PC-9 (cell line): ENCODE data around the gene MARCHF6. TPM values are rescaled to one million over a fixed set of nuclear protein-coding genes. Genes with fewer than 3 reads are reported as not detected.

Experiments
- BruUV-seq: library from RNA; stranded (reverse); fragments of 400-500 nt; replicated peaks from 2 replicates; lab custom pipeline; 2021; lab: Mats Ljungman, UMichigan
- CTCF ChIA-PET: fragments of 300-600 bp; sonication (Branson Sonifier 250); formaldehyde crosslinking; loops from one replicate; lab custom pipeline; 2022; ENCODE audit warnings: antibody characterized with exemption; lab: Charles Lee
- POLR2A ChIA-PET: fragments of 300-600 bp; sonication (Branson Sonifier 250); formaldehyde crosslinking; loops from one replicate; lab custom pipeline; 2022; ENCODE audit warnings: antibody characterized with exemption; ENCODE audit not compliant: unreplicated experiment; lab: Charles Lee
- DNase-seq, 2 experiments: peaks; one replicate each; pipeline versions ENCODE4 v3.0.0 to v3.0.0-alpha.2; 2015 to 2022; ENCODE audit warnings: mixed read lengths in 1 of 2
- H2AFZ ChIP-seq: fragments of 200-600 bp; sonication (generic); 2 replicates; pipeline ENCODE4 v1.8.1; 2017; ENCODE audit warnings: antibody characterized with exemption
- H3F3A ChIP-seq: fragments of 200-600 bp; sonication (generic); 2 replicates; pipeline ENCODE4 v1.8.1; 2017; ENCODE audit warnings: antibody characterized with exemption, mild to moderate bottlenecking, low read depth; ENCODE audit not compliant: insufficient read depth
- H3K27ac ChIP-seq: fragments of 200-600 bp; sonication (generic); 2 replicates; pipeline ENCODE4 v1.6.1; 2016; ENCODE audit warnings: mixed run types
- H3K27me3 ChIP-seq: fragments of 200-600 bp; sonication (generic); 2 replicates; pipeline ENCODE4 v1.6.1; 2016; ENCODE audit warnings: low read depth, mixed run types; ENCODE audit not compliant: insufficient read depth
- H3K36me3 ChIP-seq: fragments of 200-600 bp; sonication (generic); 2 replicates; pipeline ENCODE4 v1.6.1; 2016; ENCODE audit warnings: low read depth, mixed run types
- H3K4me1 ChIP-seq: fragments of 200-600 bp; sonication (generic); replicated peaks from 2 replicates; pipeline ENCODE4 v1.6.1; 2016; ENCODE audit warnings: mixed run types; ENCODE audit not compliant: insufficient read depth
- H3K4me2 ChIP-seq: fragments of 200-600 bp; sonication (generic); 2 replicates; pipeline ENCODE4 v1.6.1; 2017; ENCODE audit warnings: mixed run types
- H3K4me3 ChIP-seq: fragments of 200-600 bp; sonication (generic); 2 replicates; pipeline ENCODE4 v1.6.1; 2016; ENCODE audit warnings: mixed run types
- H3K79me2 ChIP-seq: fragments of 200-600 bp; sonication (generic); 2 replicates; pipeline ENCODE4 v1.6.1; 2017; ENCODE audit warnings: low read depth, mixed run types
- H3K9me2 ChIP-seq: fragments of 200-600 bp; sonication (generic); 2 replicates; pipeline ENCODE4 v1.8.1; 2017; ENCODE audit warnings: mild to moderate bottlenecking; ENCODE audit not compliant: insufficient read depth
- H3K9me3 ChIP-seq: fragments of 200-600 bp; sonication (generic); 2 replicates; pipeline ENCODE4 v1.8.1; 2016; ENCODE audit warnings: low read depth; ENCODE audit not compliant: insufficient read depth
- H4K20me1 ChIP-seq: fragments of 200-600 bp; sonication (generic); 2 replicates; pipeline ENCODE4 v1.8.1; 2017; ENCODE audit not compliant: insufficient read depth
- EZH2 ChIP-seq: fragments of 200-600 bp; sonication (generic); IDR thresholded peaks from 2 replicates; pipeline ENCODE4 v1.8.0; 2017; ENCODE audit warnings: antibody characterized with exemption, low read depth
- intact Hi-C: fragments of 100-400 bp; cut with micrococcal nuclease; formaldehyde crosslinking; loops from one replicate; pipeline ENCODE4 v1.10.0; 2022; ENCODE audit not compliant: unreplicated experiment
- total RNA-seq: library from RNA; stranded (reverse); gene quantifications from 2 replicates; pipeline ENCODE4 v1.2.3, GENCODE V29; 2021
- TF ChIP-seq, protein P1 (sequence below): fragments of 200-600 bp; sonication (generic); conservative IDR thresholded peaks from 2 replicates; pipeline ENCODE4 v1.6.1; 2017; ENCODE audit warnings: mixed run types, antibody characterized with exemption, mild to moderate bottlenecking, moderate library complexity

MARCHF6 gene
- total RNA-seq, 1 experiment from 2014 or later, result 364 TPM

DNA sequence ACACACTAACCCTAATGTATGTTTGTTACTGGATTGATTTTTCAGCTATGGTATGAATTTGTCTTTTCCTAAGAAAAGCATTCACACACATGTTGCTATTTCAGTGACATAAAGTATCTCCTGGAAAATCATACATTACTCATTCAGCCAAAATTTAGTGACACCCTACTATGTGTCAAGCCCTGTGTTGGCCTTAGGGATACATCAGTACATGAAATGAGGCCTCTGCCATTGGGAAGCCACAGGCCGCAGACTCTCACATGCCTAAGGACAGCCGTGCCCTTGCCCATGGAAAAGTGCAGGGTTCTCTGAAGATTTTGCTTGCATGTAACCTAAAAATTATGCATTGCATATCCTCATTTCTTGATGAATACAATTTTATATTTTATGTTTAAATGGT is 5.2 kb upstream of the MARCHF6 start:
- H3K4me2 ChIP-seq, result no peak overlapping the region
- TF ChIP-seq, protein P1, sequence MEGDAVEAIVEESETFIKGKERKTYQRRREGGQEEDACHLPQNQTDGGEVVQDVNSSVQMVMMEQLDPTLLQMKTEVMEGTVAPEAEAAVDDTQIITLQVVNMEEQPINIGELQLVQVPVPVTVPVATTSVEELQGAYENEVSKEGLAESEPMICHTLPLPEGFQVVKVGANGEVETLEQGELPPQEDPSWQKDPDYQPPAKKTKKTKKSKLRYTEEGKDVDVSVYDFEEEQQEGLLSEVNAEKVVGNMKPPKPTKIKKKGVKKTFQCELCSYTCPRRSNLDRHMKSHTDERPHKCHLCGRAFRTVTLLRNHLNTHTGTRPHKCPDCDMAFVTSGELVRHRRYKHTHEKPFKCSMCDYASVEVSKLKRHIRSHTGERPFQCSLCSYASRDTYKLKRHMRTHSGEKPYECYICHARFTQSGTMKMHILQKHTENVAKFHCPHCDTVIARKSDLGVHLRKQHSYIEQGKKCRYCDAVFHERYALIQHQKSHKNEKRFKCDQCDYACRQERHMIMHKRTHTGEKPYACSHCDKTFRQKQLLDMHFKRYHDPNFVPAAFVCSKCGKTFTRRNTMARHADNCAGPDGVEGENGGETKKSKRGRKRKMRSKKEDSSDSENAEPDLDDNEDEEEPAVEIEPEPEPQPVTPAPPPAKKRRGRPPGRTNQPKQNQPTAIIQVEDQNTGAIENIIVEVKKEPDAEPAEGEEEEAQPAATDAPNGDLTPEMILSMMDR, result no peak
- no peak for TF ChIP-seq EZH2
- H3F3A ChIP-seq, result peaks cover 19% of the 10 kb centered on the region; the same call in 1 of the 2 replicates
- no peak overlapping the region for H3K4me3 ChIP-seq
- ChIA-PET POLR2A (no interaction called here), CTCF (no interaction called here)
- H3K9me3 ChIP-seq, result no peaks in the 10 kb centered on the region
- BruUV-seq, result no TSS peak
- no peaks in the 10 kb centered on the region for H4K20me1 ChIP-seq
- peaks cover 17% of the 10 kb centered on the region for H3K79me2 ChIP-seq
- H3K9me2 ChIP-seq, result no peaks in the 10 kb centered on the region
- no peaks in the 10 kb centered on the region for H3K36me3 ChIP-seq
- H3K27ac ChIP-seq, result no peak overlapping the region
- no peaks in the 10 kb centered on the region for H3K27me3 ChIP-seq
- H2AFZ ChIP-seq, result no peak overlapping the region
- intact Hi-C loops, result no loop called here
- no peak for DNase-seq
- H3K4me1 ChIP-seq, result peaks cover 9% of the 10 kb centered on the region

DNA sequence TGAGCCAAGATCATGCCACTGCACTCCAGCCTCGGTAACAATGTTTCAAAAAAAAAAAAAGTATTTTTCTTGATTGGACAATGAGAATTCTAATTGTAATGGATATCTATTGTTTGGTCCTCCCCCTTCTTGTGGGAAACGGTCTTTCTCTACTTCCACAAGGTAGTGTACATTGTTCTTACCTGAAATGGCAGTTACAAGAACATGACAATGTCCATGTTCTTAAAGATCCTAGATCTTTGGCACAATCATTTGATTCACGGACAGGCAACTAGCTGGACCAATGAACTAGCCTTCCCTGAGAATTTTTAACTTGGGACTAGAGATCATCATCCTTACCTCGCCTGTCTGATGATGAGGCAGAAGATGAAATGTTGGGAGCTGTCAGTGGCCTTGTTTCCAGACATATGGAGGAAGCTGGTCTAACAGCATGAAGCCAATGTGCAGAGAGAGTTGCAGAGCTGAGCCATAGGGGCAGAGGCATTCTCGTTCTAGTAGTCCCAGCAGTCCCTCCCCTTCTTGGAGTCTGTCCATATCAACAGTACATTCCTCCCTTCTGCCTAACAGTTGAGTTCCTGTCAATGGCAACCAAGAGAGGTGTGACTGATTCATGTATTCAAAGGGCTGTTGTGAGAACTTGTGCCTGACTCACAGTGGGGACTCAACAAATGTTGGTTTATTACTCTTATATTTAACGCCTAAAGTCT is 2.1 kb upstream of the MARCHF6 start:
- no TSS peak for BruUV-seq
- Histone ChIP-seq H3K79me2 (peaks cover 41% of the 10 kb centered on the region), H3K4me1 (peaks cover 18% of the 10 kb centered on the region), H3K36me3 (peaks cover 7% of the 10 kb centered on the region; the same call in 1 of the 2 replicates), H3F3A (peaks cover 19% of the 10 kb centered on the region; the same call in 1 of the 2 replicates), H3K4me2 (peak overlapping the region; percentile 92; the same call in 1 of the 2 replicates), H3K4me3 (no peak overlapping the region), H3K27ac (no peak overlapping the region), H3K9me3 (no peaks in the 10 kb centered on the region), H3K9me2 (no peaks in the 10 kb centered on the region), H2AFZ (no peak overlapping the region), H4K20me1 (peaks cover 18% of the 10 kb centered on the region), H3K27me3 (no peaks in the 10 kb centered on the region)
- DNase-seq, result peak; percentile 45 to 46
- POLR2A ChIA-PET, result interaction anchor here (0.6 to 0.7 kb wide), 2 partner anchors 50 to 116 kb away, joined by 5 to 9 read pairs; no protein-coding TSS in a partner anchor
- CTCF ChIA-PET, result no interaction called here
- intact Hi-C loops, result loop anchor here (5.0 kb wide), 2 partner anchors 201 to 246 kb away; no protein-coding TSS in a partner anchor
- TF ChIP-seq, protein P1, result no peak
- no peak for TF ChIP-seq EZH2

DNA sequence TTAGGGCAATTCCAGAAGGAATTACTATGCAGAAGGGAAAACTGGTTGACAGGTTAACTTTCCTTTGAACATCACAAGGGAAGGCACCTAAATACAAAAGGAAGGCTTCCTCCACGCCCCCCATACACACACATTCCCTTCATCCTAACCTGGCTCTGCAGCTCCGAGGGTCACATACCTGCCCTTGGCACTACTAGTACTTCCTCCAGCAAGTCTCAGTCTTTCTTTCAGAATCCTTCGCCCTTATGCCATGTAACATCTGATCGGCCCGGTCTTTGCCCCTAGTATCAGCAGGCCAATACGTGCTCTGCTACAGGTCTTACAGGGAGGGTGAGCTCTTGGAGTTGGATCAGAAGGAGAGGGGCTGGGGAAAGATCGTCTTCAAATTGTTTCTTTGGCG is 1.6 kb upstream of the MARCHF6 start:
- H2AFZ ChIP-seq, result no peak overlapping the region
- intact Hi-C loops, result loop anchor here (2.0 to 5.0 kb wide), 3 partner anchors 15 to 245 kb away; no protein-coding TSS in a partner anchor
- no peaks in the 10 kb centered on the region for H3K9me2 ChIP-seq
- peaks cover 23% of the 10 kb centered on the region for H4K20me1 ChIP-seq
- peaks cover 7% of the 10 kb centered on the region; the same call in 1 of the 2 replicates for H3K36me3 ChIP-seq
- H3F3A ChIP-seq, result peaks cover 19% of the 10 kb centered on the region; the same call in 1 of the 2 replicates
- BruUV-seq, result no TSS peak
- peaks cover 18% of the 10 kb centered on the region for H3K4me1 ChIP-seq
- H3K4me2 ChIP-seq, result peak overlapping the region; percentile 92
- no peak for TF ChIP-seq EZH2
- TF ChIP-seq, protein P1, result no peak
- DNase-seq, result no peak
- POLR2A ChIA-PET, result no interaction called here
- no peaks in the 10 kb centered on the region for H3K27me3 ChIP-seq
- H3K9me3 ChIP-seq, result no peaks in the 10 kb centered on the region
- H3K27ac ChIP-seq, result no peak overlapping the region
- no peak overlapping the region for H3K4me3 ChIP-seq
- peaks cover 47% of the 10 kb centered on the region for H3K79me2 ChIP-seq
- CTCF ChIA-PET, result no interaction called here
